ENCODE measurements around the gene KDM2A. TPM values are rescaled to one million over a fixed set of nuclear protein-coding genes. Genes with fewer than 3 reads are reported as not detected.

Gene KDM2A
- total RNA-seq, 1 donor from 2014 or later, result 71.0 TPM

- H3K27ac Mint-ChIP-seq (ENCODE audit: unreplicated experiment), result no peak overlapping the region
- no peak for DNase-seq
- H3K36me3 Mint-ChIP-seq (ENCODE audit: unreplicated experiment), result no peaks in the 10 kb centered on the region
- TF ChIP-seq CTCF (IDR thresholded peaks at IDR 0.05; ENCODE audit: partially characterized antibody, unreplicated experiment), result no peak
- peaks cover 7% of the 10 kb centered on the region for H3K9me3 Mint-ChIP-seq (ENCODE audit: unreplicated experiment)
- peaks cover 7% of the 10 kb centered on the region for H3K27me3 Mint-ChIP-seq (ENCODE audit: unreplicated experiment)
- peak overlapping the region; percentile 75 for H3K4me3 Mint-ChIP-seq (ENCODE audit: unreplicated experiment)
- peaks cover 5% of the 10 kb centered on the region for H3K4me1 Mint-ChIP-seq (ENCODE audit: low read depth, unreplicated experiment)
Measured at GRCh38 chr11:67117176-67117575, 1.9 kb upstream of the KDM2A start.

GRCh38 chr11:67117672-67118180 lies 1.3 kb upstream of the KDM2A start:
- Mint-ChIP-seq H3K9me3 (ENCODE audit: unreplicated experiment) (peaks cover 7% of the 10 kb centered on the region), H3K4me1 (ENCODE audit: low read depth, unreplicated experiment) (peaks cover 5% of the 10 kb centered on the region), H3K27me3 (ENCODE audit: unreplicated experiment) (peaks cover 7% of the 10 kb centered on the region), H3K36me3 (ENCODE audit: unreplicated experiment) (no peaks in the 10 kb centered on the region), H3K27ac (ENCODE audit: unreplicated experiment) (no peak overlapping the region), H3K4me3 (ENCODE audit: unreplicated experiment) (peak overlapping the region; percentile 75)
- DNase-seq, result peak; percentile 33
- TF ChIP-seq CTCF (IDR thresholded peaks at IDR 0.05; ENCODE audit: partially characterized antibody, unreplicated experiment), result no peak

- H3K4me1 Mint-ChIP-seq (ENCODE audit: low read depth, unreplicated experiment), result peaks cover 5% of the 10 kb centered on the region
- no peak for TF ChIP-seq CTCF (IDR thresholded peaks at IDR 0.05; ENCODE audit: partially characterized antibody, unreplicated experiment)
- peak; percentile 54 for DNase-seq
- peaks cover 7% of the 10 kb centered on the region for H3K27me3 Mint-ChIP-seq (ENCODE audit: unreplicated experiment)
- H3K27ac Mint-ChIP-seq (ENCODE audit: unreplicated experiment), result no peak overlapping the region
- H3K9me3 Mint-ChIP-seq (ENCODE audit: unreplicated experiment), result peaks cover 7% of the 10 kb centered on the region
- no peak overlapping the region for H3K4me3 Mint-ChIP-seq (ENCODE audit: unreplicated experiment)
- no peaks in the 10 kb centered on the region for H3K36me3 Mint-ChIP-seq (ENCODE audit: unreplicated experiment)
Measured at GRCh38 chr11:67118181-67118766, 789 bp upstream of the KDM2A start.

- H3K4me3 Mint-ChIP-seq (ENCODE audit: unreplicated experiment), result peak overlapping the region; percentile 95
- no peaks in the 10 kb centered on the region for H3K36me3 Mint-ChIP-seq (ENCODE audit: unreplicated experiment)
- H3K27ac Mint-ChIP-seq (ENCODE audit: unreplicated experiment), result peak overlapping the region; percentile 89
- H3K4me1 Mint-ChIP-seq (ENCODE audit: low read depth, unreplicated experiment), result peaks cover 5% of the 10 kb centered on the region
- peak; percentile 61 for DNase-seq
- H3K27me3 Mint-ChIP-seq (ENCODE audit: unreplicated experiment), result peaks cover 7% of the 10 kb centered on the region
- peaks cover 7% of the 10 kb centered on the region for H3K9me3 Mint-ChIP-seq (ENCODE audit: unreplicated experiment)
- TF ChIP-seq CTCF (IDR thresholded peaks at IDR 0.05; ENCODE audit: partially characterized antibody, unreplicated experiment), result no peak
Measured at GRCh38 chr11:67119585-67120391, 725 bp downstream of the KDM2A start.

- Mint-ChIP-seq H3K27ac (ENCODE audit: unreplicated experiment) (peak overlapping the region; percentile 89), H3K36me3 (ENCODE audit: unreplicated experiment) (no peaks in the 10 kb centered on the region), H3K27me3 (ENCODE audit: unreplicated experiment) (peaks cover 7% of the 10 kb centered on the region), H3K9me3 (ENCODE audit: unreplicated experiment) (peaks cover 7% of the 10 kb centered on the region), H3K4me3 (ENCODE audit: unreplicated experiment) (peak overlapping the region; percentile 95), H3K4me1 (ENCODE audit: low read depth, unreplicated experiment) (peaks cover 5% of the 10 kb centered on the region)
- DNase-seq, result no peak
- TF ChIP-seq CTCF (IDR thresholded peaks at IDR 0.05; ENCODE audit: partially characterized antibody, unreplicated experiment), result no peak
Measured at GRCh38 chr11:67120456-67120855, 1.4 kb downstream of the KDM2A start.
